Activated T-cell treated with anti-CD3 and anti-CD28 coated beads for 48 hours (primary cell): Measurements from ENCODE around the gene UNC79.
"Not testable (repeated sequence)": the region's sequence is repeated elsewhere in the genome, so short reads cannot be mapped to it uniquely, and the experiment has no call there.

ENCODE experiments used
- DNase-seq: peaks from one replicate; pipeline ENCODE4 v3.0.0-alpha.2; 2020; ENCODE audit warnings: low read depth

UNC79 gene

DNA sequence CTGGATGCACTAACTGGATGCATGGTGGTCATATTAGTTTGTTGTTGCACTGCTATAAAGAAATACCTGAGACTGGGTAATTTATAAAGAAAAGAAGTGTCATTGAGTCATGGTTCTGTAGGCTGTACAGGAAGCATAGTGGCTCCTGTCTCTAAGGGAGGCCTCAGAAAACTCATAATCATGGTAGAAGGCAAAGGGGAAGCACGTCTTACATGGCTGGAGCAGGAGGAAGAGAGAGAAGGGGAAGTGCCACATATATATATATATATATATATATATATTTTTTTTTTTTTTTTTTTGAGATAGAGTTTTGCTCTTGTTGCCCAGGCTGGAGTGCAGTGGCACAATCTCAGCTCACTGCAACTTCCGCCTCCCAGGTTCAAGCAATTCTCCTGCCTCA lies 62.9 kb downstream of the UNC79 start:
- not testable (repeated sequence) for DNase-seq

DNA sequence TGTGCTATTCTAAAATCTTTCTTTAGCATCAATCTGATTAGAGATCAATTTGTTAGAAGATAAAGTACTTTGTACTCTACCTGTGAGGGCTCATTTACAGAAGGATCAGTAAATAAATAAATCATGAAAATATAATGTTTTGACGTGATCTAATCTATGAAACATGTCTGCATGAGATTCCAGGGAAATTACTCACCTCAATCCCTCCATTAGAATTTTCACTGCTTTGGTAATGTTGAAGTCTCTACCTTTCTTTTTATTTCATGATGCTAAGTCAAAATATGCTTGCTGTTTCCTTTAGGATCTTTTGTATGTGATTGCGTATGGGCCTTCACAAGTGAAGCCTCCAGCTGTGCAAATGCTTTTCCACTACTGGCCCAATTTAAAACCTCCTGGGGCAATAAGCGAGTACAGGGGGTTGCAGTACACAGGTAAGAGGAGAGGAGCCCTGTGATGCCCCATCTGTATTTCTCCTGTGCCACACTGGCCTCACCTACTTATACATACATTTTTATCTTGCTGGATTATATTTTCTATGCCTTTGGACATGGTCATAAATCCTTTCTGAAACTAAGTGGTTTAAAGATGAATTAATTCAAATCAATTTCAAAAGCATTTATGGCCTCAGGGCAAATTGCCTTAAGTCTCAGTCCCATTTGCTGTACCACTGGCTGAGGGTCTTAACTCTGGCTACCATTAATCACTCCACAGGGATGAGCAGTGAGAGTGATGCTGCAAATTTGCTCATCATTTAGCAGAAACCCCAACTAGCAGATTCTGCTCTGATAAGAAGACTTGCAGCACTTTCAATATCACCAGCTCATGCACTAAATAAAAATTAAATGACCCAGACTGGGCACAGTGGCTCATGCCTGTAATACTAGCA lies 66.4 kb downstream of the UNC79 start:
- DNase-seq: no peak

DNA sequence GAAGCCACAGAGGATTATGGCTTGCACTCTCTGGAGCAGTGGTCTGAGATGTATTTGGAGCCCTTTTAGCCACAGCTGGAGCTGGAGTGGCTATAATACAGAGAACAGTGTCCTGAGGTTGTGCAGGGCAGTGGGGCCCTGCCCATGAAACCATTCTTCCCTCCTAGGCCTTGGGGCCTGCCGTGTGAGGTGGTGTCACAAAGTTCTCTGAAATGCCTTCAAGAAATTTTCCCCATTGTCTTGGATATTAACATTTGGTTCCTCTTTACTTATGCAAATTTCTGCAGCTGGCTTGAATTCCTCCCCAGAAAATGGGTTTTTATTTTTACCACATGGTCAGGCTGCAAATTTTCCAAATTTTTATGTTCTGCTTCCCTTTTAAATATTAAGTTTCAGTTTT lies 79.3 kb downstream of the UNC79 start:
- DNase-seq: no peak

DNA sequence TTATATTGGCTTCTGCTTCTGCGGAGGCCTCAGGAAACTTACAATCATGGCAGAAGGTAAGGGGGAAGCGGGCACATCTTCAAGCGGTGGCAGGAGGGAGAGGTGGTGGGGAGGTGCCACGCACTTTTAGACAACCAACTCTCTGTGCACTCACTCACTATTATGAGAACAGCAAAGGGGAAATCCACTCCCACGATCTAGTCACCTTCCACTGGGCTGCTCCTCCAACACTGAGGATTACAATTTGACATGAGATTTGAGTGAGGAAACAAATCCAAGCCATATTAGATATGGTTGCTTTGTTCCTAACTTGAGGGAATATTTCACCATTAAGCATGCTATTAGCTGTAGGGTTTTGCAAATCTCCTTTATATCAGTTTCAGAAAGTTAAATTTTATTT lies 80.3 kb downstream of the UNC79 start:
- DNase-seq: no peak

DNA sequence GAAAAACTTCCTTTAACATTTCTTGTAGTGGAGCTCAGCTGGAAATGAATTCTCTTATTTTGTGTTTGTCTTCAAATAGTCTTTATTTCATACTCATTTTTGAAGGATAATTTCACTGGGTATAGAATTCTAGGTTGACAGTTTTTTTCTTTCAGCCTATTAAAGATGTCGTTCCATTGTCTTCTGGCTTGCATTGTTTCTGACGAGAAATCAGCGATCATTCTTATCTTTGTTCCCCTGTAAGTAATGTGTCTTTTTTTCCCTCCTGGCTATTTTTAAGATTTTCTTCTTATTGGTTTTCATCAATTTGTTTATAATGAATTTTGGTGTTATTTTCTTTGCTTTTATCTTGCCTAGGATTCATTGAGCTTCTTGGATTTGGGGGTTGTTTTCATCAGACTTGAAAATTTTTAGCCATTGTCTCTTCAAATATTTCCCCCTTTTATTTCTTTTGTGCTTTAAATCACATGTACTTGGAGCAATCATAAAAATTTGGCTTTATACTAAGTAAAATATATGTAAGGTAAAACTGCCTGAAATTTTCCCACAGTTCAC lies 89.4 kb downstream of the UNC79 start:
- no peak for DNase-seq

DNA sequence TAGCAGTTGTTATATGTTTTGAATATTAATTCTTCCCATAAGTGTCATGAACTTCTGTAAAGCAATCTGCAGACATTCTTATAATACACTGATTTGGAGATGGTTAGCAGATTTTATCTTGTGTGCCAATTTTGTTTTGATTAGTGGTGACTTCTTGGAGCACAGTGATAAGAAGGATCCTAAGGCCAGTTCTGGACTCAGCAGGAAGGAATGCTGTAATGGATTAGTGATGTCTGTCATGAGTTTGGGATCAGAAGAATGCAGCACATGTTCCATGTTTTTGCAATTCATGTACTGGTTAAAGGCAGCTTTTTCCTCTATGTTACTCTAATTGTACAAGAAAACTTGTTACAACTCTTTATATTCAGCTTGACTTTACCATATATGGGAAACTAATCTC lies 91.5 kb downstream of the UNC79 start:
- no peak for DNase-seq

DNA sequence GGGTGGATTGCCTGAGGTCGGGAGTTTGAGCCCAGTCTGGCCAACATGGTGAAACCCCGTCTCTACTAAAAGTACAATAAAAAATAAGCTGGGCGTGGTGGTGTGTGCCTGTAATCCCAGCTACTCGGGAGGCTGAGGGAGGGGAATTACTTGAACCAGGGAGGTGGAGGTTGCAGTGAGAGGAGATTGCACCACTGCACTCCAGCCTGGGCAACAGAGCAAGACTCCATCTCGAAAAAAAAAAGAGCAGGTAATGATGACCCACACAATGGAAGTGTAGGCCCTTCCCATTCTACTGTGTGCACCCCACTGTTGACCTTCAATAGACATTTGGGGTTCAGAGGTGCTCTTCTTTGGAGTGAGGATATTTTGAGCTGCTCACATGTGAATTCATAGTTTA lies 94.5 kb downstream of the UNC79 start:
- DNase-seq: not testable (repeated sequence)

DNA sequence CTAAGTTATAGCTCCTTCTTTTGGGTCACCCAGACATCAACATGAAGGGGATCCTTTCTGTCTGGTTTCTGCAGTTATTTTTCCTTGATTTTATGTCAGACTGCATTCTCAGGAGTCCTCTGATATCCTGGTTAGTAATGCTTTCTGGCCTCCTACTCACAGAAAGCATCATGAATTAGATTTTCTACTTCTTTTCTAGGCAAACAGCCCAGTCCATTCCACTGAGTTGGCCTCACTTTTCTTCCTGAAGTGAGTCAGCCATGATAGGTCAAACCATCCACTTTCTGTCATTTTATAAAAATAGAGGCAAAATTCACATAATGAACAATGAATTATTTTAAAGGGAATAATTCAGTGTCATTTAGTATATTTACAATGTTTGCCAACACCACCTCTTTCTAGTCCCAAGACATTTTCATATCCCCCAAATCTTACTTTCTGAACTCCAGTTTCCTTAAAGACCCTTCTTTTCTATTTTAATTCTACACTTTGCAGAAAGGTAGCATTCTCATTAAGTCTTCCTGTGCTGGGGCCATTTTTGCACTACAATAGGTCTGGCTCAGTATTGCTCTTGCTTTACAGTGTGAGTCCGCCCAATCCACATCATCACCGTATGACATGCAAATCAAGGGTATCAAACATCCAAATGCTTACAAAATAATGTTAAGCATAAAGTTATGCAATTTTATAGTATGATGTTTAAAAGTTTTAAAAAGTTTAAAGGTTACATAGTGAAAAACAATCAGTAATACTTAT lies 95.1 kb downstream of the UNC79 start:
- no peak for DNase-seq

DNA sequence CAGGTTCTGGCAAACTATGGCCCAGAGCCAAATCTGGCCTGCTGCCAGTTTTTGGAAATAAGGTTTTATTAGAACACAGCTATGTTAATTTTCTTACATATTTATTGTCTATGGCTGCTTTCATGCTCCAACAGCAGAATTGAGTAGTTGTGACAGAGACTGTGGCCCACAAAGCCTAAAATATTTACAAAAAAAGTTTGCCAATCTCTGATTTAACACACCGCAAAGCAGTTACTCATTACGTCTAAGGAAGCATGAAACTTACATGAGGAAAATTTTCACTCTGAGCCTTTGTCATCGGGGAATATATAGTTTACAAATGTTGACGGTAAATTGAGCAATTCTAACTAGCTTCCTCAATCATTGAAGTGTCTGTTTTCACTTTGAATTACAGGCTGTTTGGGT lies 96.5 kb downstream of the UNC79 start:
- no peak for DNase-seq

DNA sequence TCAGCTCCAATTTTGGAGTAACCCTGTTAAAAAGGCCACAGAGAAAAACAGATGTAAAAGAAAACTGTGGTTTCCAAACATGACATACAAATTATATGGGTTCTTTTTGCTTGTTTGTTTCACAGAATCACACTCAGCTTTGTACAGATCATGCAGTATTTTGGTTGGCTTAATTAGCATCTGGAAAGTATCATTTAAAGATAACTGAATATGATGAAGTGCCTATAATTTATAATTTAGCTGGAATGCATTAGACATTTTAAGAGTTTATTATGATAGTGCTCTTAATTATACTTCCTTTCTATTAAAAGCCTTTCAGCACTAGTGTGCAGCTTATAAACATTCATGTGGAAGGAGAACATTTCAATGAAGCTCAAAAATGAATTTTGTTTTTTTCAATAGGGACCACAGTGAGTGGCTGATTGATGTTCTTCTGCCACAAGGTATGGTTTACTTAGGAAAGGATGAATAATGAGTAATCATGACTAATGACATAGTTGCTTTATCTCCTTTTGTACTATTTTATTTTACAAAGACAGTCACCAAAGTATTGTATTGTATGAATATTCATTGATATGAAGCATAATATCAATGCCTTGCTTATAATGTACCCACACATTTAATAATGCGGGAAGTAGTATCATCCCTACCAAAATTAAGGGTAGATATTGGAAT lies 98.3 kb downstream of the UNC79 start:
- DNase-seq: no peak

DNA sequence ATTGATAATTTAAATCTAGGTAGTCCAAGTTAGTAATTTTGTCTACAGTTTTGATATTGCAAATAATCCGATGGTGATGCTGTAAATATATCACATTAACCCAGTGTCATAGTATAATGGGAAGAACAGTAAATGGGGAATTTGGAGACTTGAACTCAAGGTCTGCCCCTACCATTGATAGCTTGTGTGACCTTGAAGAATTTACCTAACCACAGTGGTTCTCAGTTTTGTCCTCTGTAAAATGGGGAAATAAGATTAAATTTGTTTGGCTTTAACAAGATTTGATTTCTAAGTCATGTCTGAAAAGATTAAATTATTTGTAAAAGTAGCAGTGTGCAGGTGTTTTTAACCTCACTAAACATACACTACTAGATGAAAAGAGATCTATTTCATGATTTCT lies 100.9 kb downstream of the UNC79 start:
- no peak for DNase-seq

DNA sequence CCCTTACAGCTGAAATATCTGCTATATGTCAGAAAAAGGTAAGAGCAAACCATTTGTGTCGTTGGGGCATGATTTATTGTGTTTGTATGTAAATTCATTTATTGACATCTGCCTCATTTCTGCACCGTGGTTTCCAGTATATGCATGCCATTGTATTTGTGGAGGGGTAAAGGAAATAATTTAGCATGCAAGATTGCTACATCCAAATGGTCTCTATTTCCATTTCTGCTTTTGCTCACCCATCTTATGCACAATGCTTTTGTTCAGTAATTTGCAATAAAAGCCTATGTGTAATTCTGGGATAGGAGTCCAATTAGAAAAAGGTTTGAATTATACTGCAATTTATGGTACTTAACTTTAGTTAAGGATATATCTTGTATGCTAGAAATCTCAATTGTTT lies 101.8 kb downstream of the UNC79 start:
- DNase-seq: no peak

DNA sequence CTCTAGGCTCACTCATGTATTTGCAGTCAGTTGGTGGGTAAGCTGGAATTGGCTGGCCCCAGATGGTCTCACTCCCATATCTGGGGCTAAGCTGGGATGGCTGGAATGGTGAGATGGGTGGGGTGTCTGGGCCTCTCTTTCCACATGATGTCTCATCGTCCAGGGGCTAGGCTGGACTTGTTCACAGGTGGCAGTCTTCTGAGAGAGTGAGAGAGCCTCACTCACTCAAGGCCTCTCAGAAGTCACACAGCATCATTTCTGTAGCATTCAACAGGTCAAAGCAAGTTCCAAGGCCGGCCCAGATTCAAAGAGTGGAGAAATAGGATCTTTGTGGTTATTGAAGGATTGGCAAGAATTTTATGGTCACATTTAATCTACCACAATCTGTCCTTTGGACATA lies 102.7 kb downstream of the UNC79 start:
- no peak for DNase-seq

DNA sequence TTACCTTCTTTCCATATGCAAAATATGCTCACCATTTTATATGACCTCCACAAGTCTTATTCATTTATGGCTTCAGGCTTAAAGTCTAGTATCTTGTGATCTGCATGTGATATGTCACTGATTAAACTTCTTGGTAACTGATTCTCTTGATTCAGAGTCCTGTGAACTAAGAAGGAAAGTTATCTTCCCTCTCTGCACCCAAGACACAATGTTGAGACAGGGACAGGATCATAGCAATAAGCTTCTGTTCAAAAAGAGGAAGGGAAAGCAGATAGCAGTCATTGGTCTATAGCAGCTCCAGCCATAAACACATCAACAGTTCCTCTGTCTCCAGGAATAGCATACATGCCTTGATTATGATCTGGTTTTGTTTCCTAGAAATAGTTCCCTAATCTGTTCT lies 103.1 kb downstream of the UNC79 start:
- no peak for DNase-seq

DNA sequence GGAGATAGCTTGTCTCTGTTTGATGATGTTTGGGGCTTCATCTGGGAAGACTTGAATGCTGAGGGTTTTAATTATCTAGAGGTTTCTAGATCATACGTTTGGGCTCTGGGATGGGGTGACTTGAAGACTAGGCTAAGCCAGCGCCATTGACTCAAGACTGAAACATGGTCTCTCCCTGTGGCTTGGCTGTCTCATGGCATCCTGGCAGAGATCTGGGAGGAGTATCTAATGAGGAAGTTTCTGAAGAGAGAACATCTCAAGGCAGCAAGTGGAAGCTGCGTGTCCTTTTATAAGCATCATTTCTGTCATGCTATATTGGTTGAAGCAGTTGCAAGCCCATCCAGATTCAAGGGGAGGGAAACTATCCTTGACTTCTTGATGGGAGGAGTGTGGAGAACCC lies 104.8 kb downstream of the UNC79 start:
- no peak for DNase-seq

DNA sequence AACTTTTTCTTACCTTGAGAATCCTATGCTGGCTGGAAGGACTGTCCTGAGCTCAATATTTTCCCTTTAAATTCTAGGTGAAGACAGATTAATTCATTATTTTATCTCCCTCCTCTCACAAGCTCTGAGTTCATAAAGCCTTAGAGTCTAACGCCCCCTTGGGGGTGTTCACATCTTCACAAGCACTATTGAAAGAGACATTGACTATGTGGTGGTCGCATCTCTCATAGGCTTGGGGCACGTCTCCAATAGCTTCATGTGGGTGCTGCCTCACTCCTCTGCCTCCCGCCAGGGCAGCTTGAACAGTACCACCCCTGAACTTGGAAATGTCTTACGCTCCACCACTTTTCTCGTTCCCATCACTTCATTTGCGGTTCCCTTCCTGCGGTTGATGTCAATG lies 106.2 kb downstream of the UNC79 start:
- no peak for DNase-seq

DNA sequence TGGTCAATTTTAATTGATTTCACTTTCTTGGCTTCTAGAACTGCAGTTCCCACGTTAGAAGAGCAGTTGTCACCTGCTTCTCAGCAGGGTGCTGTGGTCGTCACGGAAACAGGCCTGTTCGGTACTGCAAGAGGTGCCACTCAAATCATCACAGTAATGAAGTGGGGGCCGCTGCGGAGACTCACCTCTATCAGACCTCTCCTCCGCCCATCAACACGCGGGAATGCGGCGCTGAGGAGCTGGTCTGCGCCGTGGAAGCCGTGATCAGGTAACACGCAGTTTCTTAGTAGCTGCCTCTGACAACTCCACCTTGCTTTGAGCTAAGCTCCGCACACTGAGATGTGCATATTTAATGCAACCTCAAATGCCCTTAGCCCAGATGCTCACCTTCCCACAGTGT lies 107.2 kb downstream of the UNC79 start:
- DNase-seq: no peak

DNA sequence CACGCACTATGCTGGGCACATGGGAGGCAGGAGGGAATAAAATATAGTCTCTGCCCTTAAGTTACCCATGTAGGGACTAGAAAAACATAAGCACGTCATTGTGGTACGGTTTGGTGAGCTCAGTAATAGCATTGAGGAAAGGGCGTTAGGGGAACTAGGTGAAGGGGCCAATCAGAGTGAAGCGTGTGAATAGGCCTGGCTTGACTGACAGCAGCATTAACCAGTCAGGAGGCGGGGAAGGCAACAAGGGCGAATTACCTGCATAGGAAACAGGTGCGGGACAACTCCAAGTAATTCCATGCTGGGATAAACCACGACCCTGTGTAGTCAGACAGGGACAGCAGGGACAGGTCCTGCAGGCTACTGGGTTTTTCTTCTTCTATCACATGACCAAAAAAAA lies 107.7 kb downstream of the UNC79 start:
- no peak for DNase-seq

DNA sequence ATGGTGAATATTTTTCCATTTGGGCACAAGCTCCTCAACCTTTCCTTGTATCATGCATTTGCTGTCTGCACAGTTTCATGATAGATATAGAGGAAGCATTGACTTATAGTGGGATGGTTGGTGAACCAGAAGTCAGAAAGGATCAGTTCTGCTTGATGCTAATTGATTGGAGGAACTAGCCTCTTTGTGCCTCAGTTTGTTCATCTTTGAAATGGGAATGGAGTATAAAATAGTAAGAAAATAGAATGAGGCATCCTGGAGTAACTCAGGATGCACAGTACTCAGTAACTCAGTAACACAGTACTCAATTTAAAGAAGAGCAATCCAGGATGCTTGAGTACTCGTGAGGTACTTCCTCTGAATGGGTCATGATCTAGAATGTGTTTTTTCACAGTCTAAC lies 109.5 kb downstream of the UNC79 start:
- DNase-seq: no peak

DNA sequence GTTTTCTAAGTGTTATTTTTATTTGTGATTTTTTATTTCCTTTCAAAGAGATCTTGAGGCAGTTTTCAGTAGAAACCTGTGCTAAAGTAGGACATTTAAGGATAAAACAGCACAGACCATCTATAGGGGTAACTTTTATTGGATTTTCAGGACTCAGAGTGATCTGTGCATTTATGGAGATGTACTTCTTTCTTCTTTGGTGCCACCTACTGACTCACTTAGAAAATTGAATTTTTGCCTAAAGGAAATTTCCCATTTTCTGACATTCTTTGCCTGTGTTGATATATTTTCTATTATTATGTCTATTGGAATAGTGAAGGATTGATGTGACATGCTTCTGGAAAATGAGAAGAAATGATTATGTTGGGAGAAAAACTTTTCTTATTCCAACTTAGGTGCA lies 113.0 kb downstream of the UNC79 start:
- no peak for DNase-seq

DNA sequence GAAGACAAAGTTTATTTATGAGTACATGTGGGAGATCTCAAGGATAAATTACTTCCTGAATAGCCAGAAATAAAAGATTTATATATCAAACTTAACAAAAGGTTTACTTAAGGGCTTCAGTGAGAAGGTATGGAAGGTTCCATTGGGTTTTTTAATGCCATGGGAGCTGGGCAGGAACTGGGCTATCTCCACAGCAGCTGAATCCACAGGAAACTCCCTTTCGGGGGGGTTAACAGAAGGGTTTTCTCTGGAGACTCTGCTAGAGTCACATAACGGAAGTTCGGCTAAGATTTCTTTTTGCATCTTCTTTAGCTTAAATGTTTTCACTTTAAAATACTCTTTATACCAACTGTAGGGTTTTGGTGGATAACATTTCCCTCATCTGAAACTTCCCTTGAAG lies 113.5 kb downstream of the UNC79 start:
- no peak for DNase-seq

DNA sequence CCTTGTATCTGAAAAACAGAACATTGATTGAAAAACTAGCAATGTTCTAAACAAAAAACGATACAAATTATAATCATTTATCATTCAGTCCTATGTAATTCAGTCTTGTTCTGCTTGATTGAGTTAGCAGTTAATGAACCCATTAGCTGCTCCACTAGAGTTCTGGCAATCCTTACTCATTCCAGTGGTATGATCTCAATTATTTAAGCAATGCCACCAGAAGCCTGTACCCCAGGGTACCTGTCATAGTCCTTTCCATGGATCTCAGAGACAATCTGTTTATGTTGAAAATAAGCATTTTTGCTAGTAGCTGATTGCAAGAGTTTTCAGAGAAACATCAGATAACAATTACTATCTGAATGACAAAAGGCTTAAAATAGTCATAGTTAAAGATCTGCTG lies 115.9 kb downstream of the UNC79 start:
- DNase-seq: no peak
